ENCODE measurements around the gene SLC13A3.

Gene SLC13A3

GRCh38 chr20:46604551-46605133 lies 46.6 kb downstream of the SLC13A3 start:
- TF ChIP-seq MAX (IDR thresholded peaks at IDR 0.05; ENCODE audit: low read depth, low read length) = no peak
- TF ChIP-seq POLR2A (IDR thresholded peaks at IDR 0.05; ENCODE audit: extremely low read depth, insufficient read length) = no peak
- TF ChIP-seq, protein P1, sequence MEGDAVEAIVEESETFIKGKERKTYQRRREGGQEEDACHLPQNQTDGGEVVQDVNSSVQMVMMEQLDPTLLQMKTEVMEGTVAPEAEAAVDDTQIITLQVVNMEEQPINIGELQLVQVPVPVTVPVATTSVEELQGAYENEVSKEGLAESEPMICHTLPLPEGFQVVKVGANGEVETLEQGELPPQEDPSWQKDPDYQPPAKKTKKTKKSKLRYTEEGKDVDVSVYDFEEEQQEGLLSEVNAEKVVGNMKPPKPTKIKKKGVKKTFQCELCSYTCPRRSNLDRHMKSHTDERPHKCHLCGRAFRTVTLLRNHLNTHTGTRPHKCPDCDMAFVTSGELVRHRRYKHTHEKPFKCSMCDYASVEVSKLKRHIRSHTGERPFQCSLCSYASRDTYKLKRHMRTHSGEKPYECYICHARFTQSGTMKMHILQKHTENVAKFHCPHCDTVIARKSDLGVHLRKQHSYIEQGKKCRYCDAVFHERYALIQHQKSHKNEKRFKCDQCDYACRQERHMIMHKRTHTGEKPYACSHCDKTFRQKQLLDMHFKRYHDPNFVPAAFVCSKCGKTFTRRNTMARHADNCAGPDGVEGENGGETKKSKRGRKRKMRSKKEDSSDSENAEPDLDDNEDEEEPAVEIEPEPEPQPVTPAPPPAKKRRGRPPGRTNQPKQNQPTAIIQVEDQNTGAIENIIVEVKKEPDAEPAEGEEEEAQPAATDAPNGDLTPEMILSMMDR (IDR thresholded peaks at IDR 0.05; ENCODE audit: low read depth, low read length) = no peak
- no peak for TF ChIP-seq MYC (IDR thresholded peaks at IDR 0.05; ENCODE audit: low read depth, low read length)
- H3K4me3 ChIP-seq (ENCODE audit: low read depth, low read length) = no peak overlapping the region
- DNase-seq (ENCODE audit: low read depth) = no peak

DNA sequence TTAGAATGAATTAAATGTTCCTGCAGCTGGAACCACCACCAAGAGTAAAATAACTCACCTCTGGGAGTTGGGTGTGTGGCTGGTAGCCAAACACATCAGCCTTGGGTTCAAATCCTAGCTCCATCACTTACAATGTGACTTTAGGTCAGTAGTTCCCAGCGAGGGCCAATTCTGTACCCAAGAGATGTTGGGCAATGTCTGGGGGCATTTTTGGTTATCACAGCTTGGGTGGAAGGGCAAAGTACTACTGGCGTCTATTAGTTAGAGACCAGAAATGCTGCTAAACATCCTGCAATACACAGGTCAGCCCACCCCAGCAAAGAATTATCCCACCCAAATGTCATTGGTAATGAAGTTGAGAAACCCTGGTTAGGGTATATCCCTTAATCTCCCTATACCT lies 48.8 kb downstream of the SLC13A3 start:
- no peak overlapping the region for H3K4me3 ChIP-seq (ENCODE audit: low read depth, low read length)
- DNase-seq (ENCODE audit: low read depth) = no peak
- TF ChIP-seq, protein P1 (IDR thresholded peaks at IDR 0.05; ENCODE audit: low read depth, low read length) = no peak
- TF ChIP-seq MAX (IDR thresholded peaks at IDR 0.05; ENCODE audit: low read depth, low read length) = no peak
- TF ChIP-seq MYC (IDR thresholded peaks at IDR 0.05; ENCODE audit: low read depth, low read length) = no peak
- no peak for TF ChIP-seq POLR2A (IDR thresholded peaks at IDR 0.05; ENCODE audit: extremely low read depth, insufficient read length)

GRCh38 chr20:46601603-46602122 lies 49.6 kb downstream of the SLC13A3 start:
- H3K4me3 ChIP-seq (ENCODE audit: low read depth, low read length) = no peak overlapping the region
- DNase-seq (ENCODE audit: low read depth) = no peak
- no peak for TF ChIP-seq MAX (IDR thresholded peaks at IDR 0.05; ENCODE audit: low read depth, low read length)

DNA sequence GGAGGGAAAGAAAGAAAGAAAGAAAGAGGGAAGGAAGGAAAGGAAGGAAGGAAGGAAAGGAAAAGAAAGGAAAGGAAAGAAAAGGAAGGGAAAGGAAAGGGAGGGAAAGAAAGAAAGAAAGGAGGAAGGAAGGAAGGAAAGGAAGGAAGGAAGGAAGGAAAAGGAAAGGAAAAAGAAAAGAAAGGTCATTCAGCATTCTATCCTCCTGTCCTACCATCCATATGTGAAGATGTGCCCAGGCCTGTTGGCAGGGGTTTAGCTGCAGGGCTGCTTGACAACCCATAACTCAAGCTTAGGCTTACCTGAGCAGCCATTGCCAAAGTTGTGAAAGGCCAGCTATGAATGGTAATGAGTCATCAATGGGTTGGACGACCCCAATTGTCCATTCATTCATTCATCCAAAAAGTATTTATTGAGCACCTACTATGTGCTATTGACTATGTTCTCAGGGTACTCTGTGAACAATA lies 50.9 kb downstream of the SLC13A3 start:
- TF ChIP-seq MYC (IDR thresholded peaks at IDR 0.05; ENCODE audit: low read depth, low read length) (no peak), MAX (IDR thresholded peaks at IDR 0.05; ENCODE audit: low read depth, low read length) (no peak), POLR2A (IDR thresholded peaks at IDR 0.05; ENCODE audit: extremely low read depth, insufficient read length) (no peak)
- TF ChIP-seq, protein P1 (IDR thresholded peaks at IDR 0.05; ENCODE audit: low read depth, low read length) = no peak
- H3K4me3 ChIP-seq (ENCODE audit: low read depth, low read length) = no peak overlapping the region

GRCh38 chr20:46599227-46599987 lies 51.9 kb downstream of the SLC13A3 start:
- no peak for DNase-seq (ENCODE audit: low read depth)
- H3K4me3 ChIP-seq (ENCODE audit: low read depth, low read length) = no peak overlapping the region
- TF ChIP-seq MYC (IDR thresholded peaks at IDR 0.05; ENCODE audit: low read depth, low read length) (no peak), POLR2A (IDR thresholded peaks at IDR 0.05; ENCODE audit: extremely low read depth, insufficient read length) (no peak), MAX (IDR thresholded peaks at IDR 0.05; ENCODE audit: low read depth, low read length) (no peak)
- TF ChIP-seq, protein P1 (IDR thresholded peaks at IDR 0.05; ENCODE audit: low read depth, low read length) = no peak

More for the DNA sequence above, 50.9 kb downstream of the SLC13A3 start:
- no peak for DNase-seq (ENCODE audit: low read depth)

DNA sequence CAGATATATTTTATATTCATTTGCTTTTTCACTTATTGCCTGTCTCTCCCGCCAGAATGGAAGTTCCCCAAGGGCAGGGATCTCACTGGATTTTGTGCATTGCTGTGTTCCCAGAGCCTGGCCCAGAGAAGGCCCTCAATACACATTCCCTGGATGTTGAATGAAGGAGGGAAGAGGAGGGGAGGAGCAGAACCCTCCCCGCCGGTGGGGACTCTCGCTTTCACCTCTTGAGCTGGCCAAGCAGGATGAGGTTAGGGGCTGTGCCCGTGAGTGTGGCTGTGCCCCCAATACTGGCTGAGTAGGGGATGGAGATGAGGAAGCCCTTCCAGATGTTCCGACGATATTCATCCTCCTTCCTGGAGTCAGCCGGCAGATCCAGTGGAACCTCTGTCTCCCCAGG lies 55.3 kb downstream of the SLC13A3 start:
- TF ChIP-seq MYC (IDR thresholded peaks at IDR 0.05; ENCODE audit: low read depth, low read length) = no peak
- TF ChIP-seq, protein P1 (IDR thresholded peaks at IDR 0.05; ENCODE audit: low read depth, low read length) = no peak
- DNase-seq (ENCODE audit: low read depth) = no peak
- H3K4me3 ChIP-seq (ENCODE audit: low read depth, low read length) = no peak overlapping the region

All from NB4 (cell line).